Stimulated activated CD4-positive, alpha-beta T cell treated with anti-CD3 and anti-CD28 coated beads, Interleukin-15, amount 100 ng/mL, for 24 hours (primary cell): ENCODE results near the gene CCDC149.

Experiments used
- DNase-seq: peaks from one replicate; pipeline ENCODE4 v3.0.0-alpha.2; 2020

The CCDC149 gene

DNA sequence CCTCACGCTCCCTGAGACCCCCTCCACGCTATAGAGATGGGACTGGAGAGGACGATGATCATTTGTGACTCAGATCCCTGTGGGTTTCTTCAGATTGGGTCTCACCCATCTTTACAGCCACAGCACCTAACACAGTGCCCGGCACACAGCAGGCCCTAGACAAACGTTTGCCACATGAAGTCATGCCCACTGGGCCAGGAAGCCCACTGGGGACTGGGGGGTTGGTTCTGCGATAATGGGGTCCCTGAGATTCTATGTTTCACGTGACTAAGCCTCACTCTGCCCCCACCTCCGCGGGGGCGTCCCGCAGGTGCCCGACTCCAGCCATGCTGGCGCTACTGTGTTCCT is 113.7 kb downstream of the CCDC149 start:
- DNase-seq = no peak

DNA sequence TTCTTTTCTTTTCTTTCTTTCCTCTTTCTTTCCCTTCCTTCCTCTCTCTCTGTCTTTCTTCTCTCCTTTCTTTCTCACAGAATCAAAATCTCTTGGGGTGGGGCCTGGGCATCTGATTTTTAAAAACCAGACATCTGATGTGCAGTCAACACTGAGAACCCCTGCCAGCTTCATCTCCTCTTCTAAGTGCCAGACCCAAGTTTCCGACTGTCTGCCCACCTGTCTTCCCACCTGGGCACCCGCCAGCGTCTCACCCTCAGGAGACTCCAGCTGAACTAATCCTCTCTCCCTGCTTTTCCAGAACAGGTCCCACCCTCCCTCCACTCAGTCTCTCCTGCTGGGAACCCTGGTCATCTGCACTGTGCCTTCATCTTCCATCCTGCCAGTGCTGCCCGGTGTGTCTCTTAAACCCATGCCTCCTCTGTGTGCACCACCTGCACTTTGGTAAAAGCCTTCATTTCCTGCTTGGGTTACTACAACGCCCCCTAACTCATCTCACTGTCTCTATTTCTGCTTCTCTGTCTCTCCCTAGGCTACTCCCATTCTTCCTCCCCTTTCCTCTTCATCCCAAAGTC is 114.7 kb downstream of the CCDC149 start:
- DNase-seq = no peak

DNA sequence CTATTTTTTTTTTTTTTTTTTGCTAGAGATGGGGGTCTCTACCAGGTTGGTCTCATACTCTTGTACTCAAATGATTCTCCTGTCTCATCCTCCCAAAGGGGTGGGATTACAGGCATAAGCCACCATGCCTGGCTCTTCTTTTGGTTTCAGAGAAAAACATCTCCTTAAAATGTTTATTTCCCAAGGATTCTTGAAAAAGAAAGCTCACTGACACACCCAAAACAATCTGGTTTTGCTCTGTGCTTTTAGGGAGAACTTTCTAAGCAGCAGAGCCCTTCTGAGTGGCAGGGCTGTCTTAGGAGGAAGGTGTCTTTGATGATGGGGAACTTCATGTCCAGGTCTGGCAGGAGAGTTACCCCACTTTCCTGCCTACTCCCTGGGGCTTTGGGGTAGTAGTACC is 116.2 kb downstream of the CCDC149 start:
- DNase-seq = no peak

DNA sequence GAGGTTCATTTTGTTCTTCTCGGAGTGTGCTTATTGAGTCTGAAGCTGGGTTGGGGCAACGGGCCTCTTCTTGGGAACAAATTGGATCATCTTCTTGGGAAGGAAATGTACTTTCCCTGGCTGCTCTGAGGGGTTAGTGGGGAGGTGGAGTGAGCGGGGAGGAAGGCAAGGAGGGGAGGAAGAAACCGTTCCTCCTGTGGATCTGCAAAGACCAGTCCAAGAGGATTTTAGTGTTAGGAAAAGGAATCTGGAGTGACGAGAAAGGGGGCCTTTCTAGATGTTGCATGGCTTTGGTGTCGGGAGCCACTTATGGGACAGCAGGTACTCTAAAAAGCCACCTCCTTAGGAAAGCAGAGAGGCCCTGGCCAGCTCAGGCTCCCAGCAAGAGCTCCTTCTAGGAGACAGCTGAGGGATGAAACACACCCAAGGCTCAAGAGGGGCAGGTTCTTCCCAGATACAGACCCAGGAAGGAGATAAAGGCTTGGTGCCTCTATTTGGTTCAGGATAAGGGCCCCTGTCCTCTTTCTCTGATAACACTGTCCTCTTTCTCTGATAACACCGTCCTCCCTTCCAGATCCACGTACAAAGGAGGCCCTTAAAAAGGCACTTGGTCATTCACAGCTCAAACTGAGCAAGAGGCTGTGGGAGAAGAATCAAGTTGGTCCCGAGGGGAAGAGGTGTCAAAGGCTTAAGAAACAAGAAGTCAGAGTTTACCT is 117.0 kb downstream of the CCDC149 start:
- DNase-seq = no peak

DNA sequence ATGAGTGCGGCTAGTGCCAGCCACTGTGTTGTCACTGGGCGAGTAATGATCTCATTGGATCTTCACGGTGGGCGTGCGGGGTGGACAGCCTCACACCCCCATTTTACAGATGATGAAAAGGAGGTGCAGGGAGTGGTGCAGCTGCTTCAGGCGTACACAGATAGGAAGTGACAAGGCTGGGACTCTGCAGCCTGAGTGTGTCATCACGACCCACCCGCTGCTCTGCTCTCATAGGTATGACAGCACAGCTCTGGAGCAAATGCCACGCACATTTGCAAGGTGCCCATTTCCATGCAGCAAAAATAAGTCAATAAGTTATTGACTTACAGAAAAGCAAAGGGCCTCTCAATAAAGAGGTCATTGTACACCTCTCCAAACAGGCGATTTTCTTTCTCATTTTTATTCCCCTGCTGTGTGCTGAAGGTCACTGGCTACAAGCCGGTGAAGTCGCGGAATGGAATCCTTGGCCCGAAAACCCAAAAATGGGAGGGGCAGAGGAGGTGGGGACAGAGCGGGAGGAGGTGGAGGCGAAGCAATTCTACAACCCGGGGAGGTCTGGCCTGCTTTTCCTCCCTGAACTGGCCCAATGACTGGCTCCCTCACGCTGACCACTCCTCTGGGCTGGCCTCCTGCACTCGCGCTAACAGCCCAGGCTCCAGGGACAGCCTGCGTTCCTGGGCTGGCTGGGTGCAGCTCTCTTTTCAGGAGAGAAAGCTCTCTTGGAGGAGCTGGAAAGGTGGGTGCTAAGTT is 117.8 kb downstream of the CCDC149 start, which contains the start of gene SOD3:
Gene SOD3 (plus strand): TSS at position 658 of the 750 bp plus-strand sequence. CDS start 3,949 bp downstream, outside the sequence.
- DNase-seq = no peak

GRCh38 chr4:24794480-24794879 is 118.4 kb downstream of the CCDC149 start:
- DNase-seq = no peak

DNA sequence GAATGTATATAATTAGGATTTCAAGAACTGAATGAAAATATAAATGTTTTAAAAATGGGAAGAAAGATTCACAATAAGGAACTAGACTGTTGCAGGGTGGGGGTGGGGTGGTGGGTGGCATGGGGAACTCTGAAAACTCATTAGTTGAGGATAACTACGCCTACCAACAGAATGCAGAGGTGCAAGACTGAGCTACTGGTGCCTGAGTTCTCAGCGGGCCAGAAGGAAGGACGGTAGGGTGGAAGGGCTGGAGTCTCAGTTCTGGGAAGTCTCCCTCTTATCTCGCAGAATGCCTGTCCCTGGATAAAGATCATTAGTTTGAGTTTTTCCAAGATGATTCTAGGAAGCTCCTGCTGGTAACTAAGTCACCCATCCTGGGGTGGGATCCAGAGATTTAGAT is 118.8 kb downstream of the CCDC149 start:
- DNase-seq = no peak

DNA sequence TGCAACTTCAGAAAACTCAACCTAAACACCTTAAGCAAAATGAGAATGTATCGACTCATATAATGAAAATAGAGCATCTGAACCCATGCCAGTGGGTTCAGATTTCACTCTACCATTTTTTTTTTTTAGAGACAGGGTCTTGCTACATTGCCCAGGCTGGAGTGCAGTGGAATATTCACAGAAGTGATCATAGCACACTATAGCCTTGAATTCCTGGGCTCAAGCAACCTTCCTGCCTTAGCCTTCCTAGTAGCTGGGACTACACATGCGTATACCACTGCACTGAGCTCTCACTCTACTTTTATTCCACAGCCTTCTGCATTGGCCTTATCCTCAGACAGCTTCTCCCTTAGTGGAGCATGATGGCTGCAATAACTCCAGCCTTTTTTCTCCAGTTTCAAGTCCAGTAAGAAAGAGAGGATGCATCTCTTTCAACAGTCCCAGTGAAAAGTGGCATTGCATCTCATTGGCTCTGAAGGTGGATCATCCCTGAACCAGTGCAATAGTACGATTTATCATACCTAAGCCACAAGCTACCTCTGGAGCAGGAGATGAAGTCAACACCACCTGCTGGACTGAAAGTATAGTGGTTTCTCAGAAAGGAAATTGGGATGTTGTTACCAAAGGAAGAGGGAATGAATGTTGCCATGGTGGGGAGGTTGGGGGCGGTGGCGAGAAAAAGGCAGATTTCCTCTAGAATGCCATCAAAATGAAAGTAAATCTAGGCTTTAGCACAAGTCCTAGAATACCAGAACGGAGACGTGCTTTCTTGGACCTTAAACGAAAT is 119.4 kb downstream of the CCDC149 start:
- DNase-seq = no peak

DNA sequence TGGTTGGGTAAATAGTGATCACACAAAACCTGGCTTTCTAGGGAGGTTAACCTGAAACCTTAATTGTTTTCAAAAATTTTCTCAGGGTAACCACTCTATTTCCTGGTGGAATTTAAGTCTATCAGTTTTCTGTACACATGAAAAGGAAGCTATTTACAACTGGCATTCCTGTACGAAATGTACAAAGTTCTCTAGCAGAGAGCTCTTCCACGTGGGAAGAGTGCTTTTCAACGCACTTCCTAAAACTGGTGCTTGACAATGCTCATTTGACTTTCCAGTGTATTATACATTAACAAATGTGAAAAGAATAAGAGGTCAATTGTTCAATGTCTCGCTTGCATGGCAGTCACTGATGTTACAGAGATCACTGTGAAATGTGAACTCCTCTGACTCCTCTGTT is 120.3 kb downstream of the CCDC149 start:
- no peak for DNase-seq

GRCh38 chr4:24791043-24791442 is 121.8 kb downstream of the CCDC149 start:
- no peak for DNase-seq

GRCh38 chr4:24783506-24783905 is 129.3 kb downstream of the CCDC149 start:
- DNase-seq = no peak

DNA sequence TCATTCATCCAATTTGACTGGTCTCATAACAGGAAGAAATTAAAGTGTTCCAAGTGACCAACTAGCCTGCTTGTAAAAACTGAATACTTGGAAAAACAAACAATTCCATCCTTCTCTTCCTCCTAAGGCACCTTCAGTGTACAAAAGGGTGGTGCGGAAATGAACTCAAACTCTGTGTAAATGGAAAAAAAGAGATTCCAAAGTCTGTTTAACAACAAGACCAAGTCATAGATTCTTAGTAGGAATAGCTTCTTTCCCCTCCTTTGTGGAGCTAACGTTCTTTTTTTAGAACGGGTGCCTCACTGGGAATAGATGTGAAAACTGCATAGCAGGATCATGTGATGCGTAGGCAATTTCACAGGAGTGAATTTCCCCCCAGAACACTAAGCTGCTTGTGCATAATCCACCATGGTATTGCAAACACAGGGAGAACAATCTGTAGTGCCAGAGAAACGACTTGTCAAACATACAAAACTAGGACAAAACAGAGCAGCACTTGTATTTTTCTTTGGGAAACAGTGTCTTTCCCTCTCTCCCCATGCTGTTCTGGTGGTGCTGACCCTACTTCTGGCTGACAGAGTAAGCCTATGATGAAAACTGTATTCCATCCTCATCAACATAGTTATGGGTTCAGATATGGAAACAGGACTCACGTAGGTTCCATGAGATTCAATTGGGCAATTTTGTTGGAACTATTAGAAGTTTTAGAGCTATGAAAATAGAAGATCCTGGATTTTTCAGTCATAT is 130.7 kb downstream of the CCDC149 start:
- DNase-seq = no peak

- no peak for DNase-seq
Observed at GRCh38 chr4:24780936-24781495, 131.8 kb downstream of the CCDC149 start.

GRCh38 chr4:24778464-24779225 is 134.2 kb downstream of the CCDC149 start:
- no peak for DNase-seq

GRCh38 chr4:24777536-24778463 is 135.0 kb downstream of the CCDC149 start:
- DNase-seq = no peak

GRCh38 chr4:24775750-24776149 is 137.1 kb downstream of the CCDC149 start:
- DNase-seq = no peak

GRCh38 chr4:24775032-24775605 is 137.7 kb downstream of the CCDC149 start:
- DNase-seq = no peak

DNA sequence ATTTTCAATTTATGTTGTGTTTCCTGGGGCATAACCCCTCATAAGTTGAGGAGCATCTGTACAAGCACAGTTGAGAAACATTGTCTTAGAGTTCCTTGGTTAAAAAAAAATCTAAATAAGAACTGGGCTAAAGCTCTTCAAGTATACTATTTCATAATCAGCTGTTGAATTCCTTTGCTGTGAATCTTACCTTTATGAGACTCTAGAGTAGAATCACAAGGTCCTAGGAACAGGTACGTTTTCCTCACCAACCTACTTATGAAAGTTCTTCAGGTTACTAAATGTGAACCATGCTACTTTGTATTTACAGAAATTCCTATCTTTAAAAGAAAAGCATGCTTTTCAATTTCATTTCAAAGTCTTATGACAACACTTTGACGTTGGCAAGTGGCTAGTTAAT is 138.4 kb downstream of the CCDC149 start:
- no peak for DNase-seq

- DNase-seq = no peak
Observed at GRCh38 chr4:24772952-24773351, 139.9 kb downstream of the CCDC149 start.
